NCI-H146 treated with DMSO at 0.1 percent for 48 hours (cell line): Measurements from ENCODE around the gene SELENOO.
A peak's percentile ranks its signal among the peaks of the same experiment; 100 is the strongest.

ENCODE experiments used
- DNase-seq: peaks from one replicate; lab custom pipeline; 2025; ENCODE audit not compliant: unreplicated experiment; lab: John Stamatoyannopoulos, UW

Gene SELENOO

GRCh38 chr22:50232481-50233151 is 31.8 kb downstream of the SELENOO start:
- DNase-seq, result no peak

GRCh38 chr22:50233223-50233622 is 32.4 kb downstream of the SELENOO start:
- no peak for DNase-seq

DNA sequence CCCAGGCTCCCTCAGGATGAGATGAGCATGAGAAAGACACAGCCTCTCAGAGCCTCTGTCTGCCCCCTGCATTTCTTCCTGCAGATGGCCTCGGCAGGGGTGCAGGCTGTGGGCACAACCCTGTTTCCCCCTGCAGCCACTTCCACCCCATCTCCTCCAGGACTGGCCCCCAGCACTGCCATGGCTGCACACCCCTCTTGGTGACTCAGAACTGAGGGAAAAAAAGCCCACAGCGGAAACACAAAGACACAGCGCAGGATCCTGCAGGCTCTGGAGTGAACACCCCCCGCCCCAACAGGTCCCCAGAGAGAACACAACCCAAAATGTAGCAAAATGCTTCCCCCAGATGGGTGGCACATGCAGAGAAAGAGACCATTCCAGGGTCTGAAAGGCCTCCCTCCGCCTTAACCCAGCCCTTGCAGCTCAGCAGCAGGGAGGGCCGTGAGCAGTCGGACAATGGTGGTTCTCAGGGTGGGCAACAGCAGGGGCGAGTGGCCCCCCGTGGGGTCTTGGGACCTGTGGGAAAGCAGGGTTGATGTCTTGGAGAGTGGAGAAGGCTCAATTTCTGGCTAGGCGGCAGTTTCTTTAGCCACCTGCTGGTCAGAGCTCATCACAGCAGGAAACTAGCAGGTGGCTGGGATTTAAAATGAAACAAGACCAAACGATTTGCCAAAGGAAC is 36.1 kb downstream of the SELENOO start:
- peak; percentile 5 for DNase-seq

DNA sequence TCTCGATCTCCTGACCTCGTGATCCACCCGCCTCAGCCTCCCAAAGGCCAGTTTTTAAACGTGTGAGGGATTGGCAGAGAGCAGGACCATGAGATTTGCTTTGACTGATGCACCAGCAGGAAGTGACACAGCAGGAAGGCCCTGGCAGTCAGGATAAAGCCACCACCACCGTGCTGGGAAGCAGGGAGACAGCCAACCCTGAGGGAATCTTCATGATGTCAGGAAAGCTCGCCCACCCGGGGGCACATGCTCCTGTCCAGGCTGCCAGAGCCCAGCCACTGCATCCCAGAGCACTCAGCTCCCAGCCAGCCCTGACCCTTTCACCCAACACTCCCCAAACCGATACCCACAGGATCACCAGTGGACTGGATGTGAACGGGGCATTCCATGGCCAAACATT is 37.9 kb downstream of the SELENOO start:
- no peak for DNase-seq

- no peak for DNase-seq
Measured at GRCh38 chr22:50242406-50242949, 41.7 kb downstream of the SELENOO start.

DNA sequence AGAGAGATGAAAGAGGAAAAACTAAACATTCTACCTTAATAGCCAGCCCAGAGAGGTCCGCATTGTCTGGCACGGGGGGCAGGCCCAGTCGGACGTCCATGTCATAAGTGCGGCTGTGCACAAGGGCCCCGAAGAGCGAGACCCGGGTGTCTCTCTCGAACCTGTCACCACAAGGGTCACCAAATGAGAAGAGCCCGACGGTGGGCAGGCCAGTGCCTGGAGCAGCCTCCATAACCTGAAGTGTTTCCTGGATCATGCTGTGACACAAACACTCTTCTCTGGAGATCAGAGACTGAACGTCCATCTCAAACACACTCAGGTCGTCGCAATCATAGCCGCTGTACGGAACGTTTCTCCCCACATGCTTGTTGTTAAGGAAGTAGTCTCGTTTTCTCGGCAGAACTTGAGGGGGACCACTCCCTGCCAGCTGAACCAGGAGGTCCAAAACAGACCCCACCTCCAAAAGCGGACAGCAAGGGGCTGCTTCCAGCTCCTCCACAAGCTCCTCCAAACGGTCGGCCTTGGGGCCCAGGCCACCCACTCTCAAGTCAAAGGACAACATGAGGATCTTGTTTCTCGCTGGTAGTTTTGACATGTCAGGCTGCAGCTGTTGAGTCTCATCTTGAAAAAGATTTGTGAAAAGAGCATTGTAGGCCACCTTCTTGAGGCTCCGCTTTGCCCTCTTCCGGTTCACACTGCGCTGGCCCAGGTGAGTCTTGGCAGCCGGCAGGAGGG is 43.0 kb downstream of the SELENOO start:
- DNase-seq, result no peak

DNA sequence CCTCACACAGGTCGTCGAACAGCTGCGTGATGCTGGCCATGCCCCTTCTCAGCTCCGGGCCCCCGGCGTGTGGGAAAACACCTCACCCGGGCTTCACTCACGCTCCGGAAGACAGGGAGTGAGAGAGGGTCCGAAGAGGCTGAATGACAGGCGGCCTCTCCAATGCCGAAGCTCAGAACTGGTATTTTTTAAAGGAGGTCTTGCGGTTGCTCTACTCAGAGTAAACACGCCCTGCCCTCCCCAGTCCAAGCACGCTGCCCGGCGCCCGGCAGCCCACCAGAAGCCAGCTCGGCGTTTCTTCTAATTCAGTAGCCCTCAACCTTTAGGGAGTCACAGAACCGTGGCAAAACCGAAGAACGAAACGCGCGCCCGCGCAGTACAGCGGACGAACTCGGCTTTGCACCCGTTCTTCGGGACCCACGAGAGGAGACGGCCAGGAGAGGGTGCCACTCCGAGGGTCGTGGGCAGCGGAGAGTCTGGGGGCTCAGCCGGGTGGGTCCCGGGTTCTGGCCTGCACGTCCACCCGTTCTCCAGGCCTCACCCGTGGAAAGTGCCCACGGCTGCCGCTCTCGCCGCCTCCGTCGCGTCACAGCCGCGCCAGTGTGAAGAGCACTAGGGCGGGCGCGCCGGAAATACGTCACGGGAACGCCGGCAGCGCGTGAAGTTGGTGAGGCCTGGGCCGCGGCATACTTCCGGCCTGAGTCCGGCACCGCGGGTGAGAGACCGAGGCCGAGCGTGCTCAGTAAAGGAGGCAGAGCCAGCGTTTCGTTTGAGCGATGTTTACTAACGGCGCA is 43.8 kb downstream of the SELENOO start, which contains the start of gene TUBGCP6:
TUBGCP6 (minus strand) TSS at position 604 of the 794 bp plus-strand sequence; CDS start at position 40, 564 bp downstream.
- DNase-seq, result peak; percentile 50

- no peak for DNase-seq
Measured at GRCh38 chr22:50245214-50246072, 44.6 kb downstream of the SELENOO start.

DNA sequence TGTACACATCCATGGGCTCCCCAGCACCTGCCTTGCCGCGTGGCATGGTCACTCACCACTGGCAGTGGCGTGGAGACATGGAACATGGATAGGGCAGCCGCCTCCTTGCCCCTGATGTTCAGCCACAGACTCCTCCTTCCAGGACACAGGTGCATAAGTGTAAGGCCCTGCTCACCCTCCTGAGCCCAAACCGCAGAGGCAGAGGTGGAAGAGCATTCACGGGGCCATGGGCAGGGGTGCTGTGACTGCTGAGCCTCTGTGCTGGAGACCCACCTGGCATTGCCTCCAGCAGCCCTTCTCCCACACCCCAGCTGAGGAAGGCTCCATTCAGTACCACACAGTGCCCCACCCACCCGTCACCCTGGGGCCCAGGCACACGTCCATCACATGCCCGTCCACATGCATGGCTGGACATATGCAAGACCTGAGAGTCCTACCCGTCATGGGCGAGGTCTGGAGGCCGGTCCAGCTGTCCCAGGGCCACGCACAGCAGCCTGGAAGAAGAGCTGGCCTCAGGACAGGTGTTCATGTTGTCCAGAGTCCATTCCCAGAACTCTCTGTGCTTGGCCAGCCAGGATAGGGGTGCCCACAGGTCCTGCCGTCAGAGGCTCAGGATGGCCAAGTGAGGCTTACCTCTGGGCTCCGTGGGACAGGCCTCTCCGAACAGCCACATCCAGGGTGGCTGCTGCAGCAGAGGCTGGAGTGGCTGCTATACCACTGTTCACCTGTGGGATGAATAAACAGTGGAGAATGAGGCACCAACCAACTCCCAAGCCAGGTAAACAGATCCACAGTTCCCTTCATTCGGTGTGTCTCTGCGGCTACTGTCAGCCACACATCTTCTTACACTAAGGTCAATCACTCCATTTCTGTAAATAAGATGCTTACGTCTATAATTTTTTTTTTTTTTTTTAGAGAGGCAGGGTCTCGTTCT is 45.7 kb downstream of the SELENOO start:
- DNase-seq, result no peak

DNA sequence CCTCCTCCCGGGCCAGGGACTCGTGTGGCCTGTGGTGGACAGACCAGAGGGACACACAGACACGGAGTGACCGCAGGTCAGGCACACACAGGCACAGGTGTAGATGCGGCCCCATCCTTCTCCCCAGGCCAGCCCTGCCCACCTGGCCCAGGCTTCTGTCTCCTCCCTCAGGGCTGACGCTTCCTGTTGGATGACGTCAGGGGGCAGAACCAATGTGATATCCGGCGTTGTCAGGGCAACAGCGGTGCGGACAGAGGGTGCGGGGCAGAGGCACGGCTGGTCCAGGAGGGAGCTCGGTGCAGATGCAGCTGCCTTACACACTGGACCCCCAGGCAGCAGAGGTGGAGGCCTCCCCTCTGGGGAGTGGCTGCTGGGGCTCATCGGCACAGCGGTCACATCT is 46.9 kb downstream of the SELENOO start:
- peak; percentile 6 for DNase-seq

DNA sequence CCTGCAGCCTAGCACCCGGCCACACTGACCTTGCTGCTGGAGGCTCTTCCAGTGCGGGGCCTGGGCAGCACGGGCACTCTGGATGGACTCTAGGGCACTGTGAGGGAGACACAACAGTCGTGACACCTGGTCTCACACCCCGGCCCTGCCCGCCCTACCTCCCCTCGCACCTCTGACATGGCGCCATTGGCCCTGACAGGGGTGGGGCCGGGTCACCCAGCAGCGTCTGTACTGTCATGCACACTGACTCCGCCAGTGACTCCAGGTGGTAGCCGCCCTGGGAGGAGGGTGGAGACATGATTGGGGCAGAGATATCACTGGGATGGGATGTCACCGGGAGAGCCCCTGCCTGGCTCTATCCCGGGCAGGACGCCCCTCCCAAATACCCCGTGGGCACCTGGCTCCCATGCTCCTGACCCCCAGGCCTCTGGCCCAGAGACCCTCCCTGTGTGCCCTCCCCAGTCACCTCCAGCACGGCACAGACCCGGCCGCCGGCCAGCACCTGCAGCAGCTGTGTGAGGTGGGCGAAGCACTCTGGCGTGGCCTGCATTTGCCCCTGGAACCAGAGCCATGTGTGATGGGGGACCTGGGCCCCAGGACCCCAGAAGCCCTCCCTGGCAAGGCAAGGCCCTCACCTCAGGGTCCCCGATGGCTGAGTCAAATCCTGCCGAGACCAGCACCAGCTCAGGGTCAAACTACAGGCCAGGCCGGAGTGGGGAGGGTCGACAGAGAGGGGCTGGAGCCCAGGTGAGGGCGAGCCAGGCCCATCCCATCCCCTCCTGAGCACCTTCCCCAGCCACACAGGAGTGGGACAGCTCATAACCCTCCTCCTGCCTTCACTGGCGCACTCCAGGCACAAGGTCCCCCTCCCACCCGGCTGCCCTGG is 47.6 kb downstream of the SELENOO start:
- DNase-seq, result no peak

- no peak for DNase-seq
Measured at GRCh38 chr22:50249341-50250248, 48.8 kb downstream of the SELENOO start.

GRCh38 chr22:50250249-50250554 is 49.4 kb downstream of the SELENOO start:
- DNase-seq, result no peak

- DNase-seq, result peak; percentile 33
Measured at GRCh38 chr22:50250555-50251476, 50.0 kb downstream of the SELENOO start, which contains the start of gene HDAC10. HDAC10 (minus strand) TSS chr22:50251265; CDS start chr22:50251032, 233 bp downstream.

DNA sequence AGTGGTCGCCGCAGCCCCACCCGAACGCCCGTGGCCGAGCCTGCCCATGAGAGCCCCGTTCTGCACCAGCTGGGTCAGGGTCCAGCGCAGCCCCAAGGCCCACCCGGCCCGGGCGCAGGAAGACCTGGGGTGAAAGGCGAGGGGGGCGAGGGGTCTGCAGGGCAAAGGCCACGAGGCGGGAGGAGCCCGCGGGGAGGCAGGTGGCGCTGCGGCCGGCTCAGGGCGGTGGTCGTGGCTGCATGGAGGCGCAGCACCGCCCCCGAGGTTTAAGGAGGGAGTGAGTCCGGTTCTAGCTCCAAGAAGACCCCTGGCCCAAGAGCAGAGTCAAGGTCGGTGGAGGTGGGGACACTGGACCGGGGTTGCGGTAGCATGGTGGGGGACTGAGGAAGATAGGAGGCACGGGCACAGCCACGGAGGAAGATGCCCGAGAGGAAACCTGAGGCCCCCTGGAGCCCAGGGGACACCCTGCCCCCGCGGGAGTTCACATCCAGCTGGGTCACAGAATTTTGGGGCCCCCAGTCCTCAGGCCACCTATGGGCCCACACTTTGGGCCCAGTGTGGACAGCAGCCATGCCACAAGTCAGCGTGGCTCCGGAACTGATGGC is 50.8 kb downstream of the SELENOO start:
- DNase-seq, result no peak
